Measurements from ENCODE around the gene ATXN2.
"Not testable (repeated sequence)": the region's sequence is repeated elsewhere in the genome, so short reads cannot be mapped to it uniquely, and the experiment has no call there.

The ATXN2 gene

DNA sequence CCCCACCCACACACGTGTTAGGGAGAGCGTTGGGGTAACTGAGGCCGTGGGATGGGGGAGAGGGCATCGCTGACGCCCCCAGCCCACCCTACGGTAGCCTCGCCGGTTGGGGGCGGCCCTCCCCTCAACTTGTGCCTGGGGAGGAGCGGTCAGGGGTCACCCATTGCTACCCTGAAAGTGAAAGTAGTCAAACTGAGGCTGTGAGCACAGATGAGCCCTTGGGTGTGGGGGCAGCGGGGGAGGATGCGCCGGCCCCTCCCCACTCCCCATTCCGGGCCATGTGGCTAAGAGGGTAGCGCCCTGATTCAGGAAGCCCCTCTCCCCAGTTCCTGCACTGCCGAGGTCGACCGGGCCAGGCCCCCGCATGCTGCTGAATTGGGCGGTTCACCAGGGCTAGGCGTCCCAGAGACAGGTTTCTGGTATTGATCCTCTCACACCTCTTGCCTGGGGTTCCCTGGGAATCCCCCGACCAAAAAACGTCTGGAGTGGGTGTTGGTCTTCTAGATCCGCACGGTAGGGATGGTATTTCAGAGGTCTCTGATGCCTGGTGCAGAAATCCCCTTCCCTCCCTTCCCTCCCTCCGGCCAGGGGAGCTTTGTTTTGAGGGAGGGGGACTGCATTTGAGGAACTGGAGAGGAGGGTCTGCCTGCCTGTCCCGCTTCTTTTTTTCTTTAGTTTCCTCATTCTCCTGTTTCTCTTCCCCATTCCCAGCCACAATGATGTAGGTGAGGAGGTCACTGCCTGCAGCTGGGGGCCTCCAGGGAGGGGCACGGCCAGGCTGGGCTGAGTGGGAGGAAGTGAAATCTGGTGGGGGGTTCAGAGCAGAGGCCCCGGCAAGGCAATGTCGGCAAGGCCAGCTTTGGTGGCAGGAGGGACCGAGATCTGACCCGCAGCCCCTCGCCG is 192.4 kb downstream of the ATXN2 start:
- Histone ChIP-seq H3K9me3 (ENCODE audit: control insufficient read depth, low read length) (no peaks in the 10 kb centered on the region), H3K4me3 (ENCODE audit: insufficient read depth, low read depth, low read length) (peak overlapping the region; percentile 75), H3K36me3 (ENCODE audit: control insufficient read depth, insufficient read depth, low read length) (no peaks in the 10 kb centered on the region), H3K27ac (ENCODE audit: insufficient read depth, low read depth, low read length, poor library complexity, severe bottlenecking) (no peak overlapping the region), H3K27me3 (ENCODE audit: control insufficient read depth, insufficient read depth, low read length, poor library complexity, severe bottlenecking) (peaks cover 21% of the 10 kb centered on the region), H3K4me1 (ENCODE audit: control insufficient read depth, insufficient read depth, low read length) (peaks cover 37% of the 10 kb centered on the region)
- 10 to 11% methylated on average over 32 to 33 of the region's 34 CpGs for WGBS, 2 experiments

GRCh38 chr12:111405859-111406473 is 193.1 kb downstream of the ATXN2 start, which contains the start of gene SH2B3:
Gene SH2B3, plus strand, starts transcription at chr12:111405923. Its CDS starts 12,223 bp downstream, at chr12:111418146.
- Histone ChIP-seq H3K4me3 (ENCODE audit: insufficient read depth, low read depth, low read length) (peak within 1 kb of the TSS; percentile 75), H3K27me3 (ENCODE audit: control insufficient read depth, insufficient read depth, low read length, poor library complexity, severe bottlenecking) (peaks cover 21% of the 10 kb centered on the region), H3K9me3 (ENCODE audit: control insufficient read depth, low read length) (no peaks in the 10 kb centered on the region), H3K36me3 (ENCODE audit: control insufficient read depth, insufficient read depth, low read length) (no peaks in the 10 kb centered on the region), H3K27ac (ENCODE audit: insufficient read depth, low read depth, low read length, poor library complexity, severe bottlenecking) (no peak within 1 kb of the TSS), H3K4me1 (ENCODE audit: control insufficient read depth, insufficient read depth, low read length) (peaks cover 30% of the 10 kb centered on the region)
- 0% methylated on average over 80 of the region's 80 CpGs for WGBS, 2 experiments

- WGBS, 2 experiments, result 1% methylated on average over 59 of the region's 59 CpGs
- H3K4me1 ChIP-seq (ENCODE audit: control insufficient read depth, insufficient read depth, low read length), result peaks cover 27% of the 10 kb centered on the region
- peak overlapping the region; percentile 42 for H3K4me3 ChIP-seq (ENCODE audit: insufficient read depth, low read depth, low read length)
- peaks cover 21% of the 10 kb centered on the region for H3K27me3 ChIP-seq (ENCODE audit: control insufficient read depth, insufficient read depth, low read length, poor library complexity, severe bottlenecking)
- no peak overlapping the region for H3K27ac ChIP-seq (ENCODE audit: insufficient read depth, low read depth, low read length, poor library complexity, severe bottlenecking)
- H3K9me3 ChIP-seq (ENCODE audit: control insufficient read depth, low read length), result no peaks in the 10 kb centered on the region
- H3K36me3 ChIP-seq (ENCODE audit: control insufficient read depth, insufficient read depth, low read length), result no peaks in the 10 kb centered on the region
Measured at GRCh38 chr12:111405149-111405858, 193.8 kb downstream of the ATXN2 start.

GRCh38 chr12:111404362-111405148 is 194.6 kb downstream of the ATXN2 start:
- peak overlapping the region; percentile 42 for H3K4me3 ChIP-seq (ENCODE audit: insufficient read depth, low read depth, low read length)
- WGBS, 2 experiments, result 39 to 40% methylated on average over 20 to 21 of the region's 21 CpGs

DNA sequence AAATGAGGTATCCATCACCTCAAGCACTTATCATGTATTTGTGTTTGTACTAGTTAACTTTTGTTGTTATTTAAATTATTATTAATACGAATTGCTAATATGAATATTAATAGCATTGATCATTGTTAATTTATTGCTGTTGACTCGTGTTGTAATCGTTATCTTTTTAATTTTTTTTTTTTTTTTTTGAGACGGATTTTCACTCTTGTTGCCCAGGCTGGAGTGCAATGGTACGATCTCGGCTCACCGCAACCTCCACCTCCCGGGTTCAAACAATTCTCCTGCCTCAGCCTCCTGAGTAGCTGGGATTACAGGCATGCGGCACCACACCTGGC is 196.7 kb downstream of the ATXN2 start:
- Histone ChIP-seq H3K4me1 (ENCODE audit: control insufficient read depth, insufficient read depth, low read length) (peaks cover 18% of the 10 kb centered on the region), H3K27me3 (ENCODE audit: control insufficient read depth, insufficient read depth, low read length, poor library complexity, severe bottlenecking) (peaks cover 21% of the 10 kb centered on the region)
- WGBS, 2 experiments, result 88 to 90% methylated on average over 8 to 9 of the region's 9 CpGs
- not testable (repeated sequence) for H3K36me3 ChIP-seq (ENCODE audit: control insufficient read depth, insufficient read depth, low read length); H3K27ac ChIP-seq (ENCODE audit: insufficient read depth, low read depth, low read length, poor library complexity, severe bottlenecking); H3K9me3 ChIP-seq (ENCODE audit: control insufficient read depth, low read length); H3K4me3 ChIP-seq (ENCODE audit: insufficient read depth, low read depth, low read length)

More at GRCh38 chr12:111404362-111405148, 194.6 kb downstream of the ATXN2 start:
- Histone ChIP-seq H3K4me1 (ENCODE audit: control insufficient read depth, insufficient read depth, low read length) (peaks cover 20% of the 10 kb centered on the region), H3K9me3 (ENCODE audit: control insufficient read depth, low read length) (no peaks in the 10 kb centered on the region), H3K27ac (ENCODE audit: insufficient read depth, low read depth, low read length, poor library complexity, severe bottlenecking) (no peak overlapping the region), H3K27me3 (ENCODE audit: control insufficient read depth, insufficient read depth, low read length, poor library complexity, severe bottlenecking) (peaks cover 21% of the 10 kb centered on the region), H3K36me3 (ENCODE audit: control insufficient read depth, insufficient read depth, low read length) (no peaks in the 10 kb centered on the region)

Data from ectodermal cell (in vitro differentiated cells).